Activated CD4-positive, CD25-positive, alpha-beta regulatory T cell treated with anti-CD3 and anti-CD28 coated beads, Interleukin-2, amount 50 U/mL, for 24 hours (primary cell): ENCODE measurements around the gene IL1A.

ENCODE experiments used
- ATAC-seq, 2 donors: fragments of 150-1000 bp; cut with Tn5 transposase; one replicate each; pipeline ENCODE4 v1.10.0; 2021; ENCODE audit warnings: mild to moderate bottlenecking in 1 of 2, moderate library complexity in 1 of 2

Gene IL1A

DNA sequence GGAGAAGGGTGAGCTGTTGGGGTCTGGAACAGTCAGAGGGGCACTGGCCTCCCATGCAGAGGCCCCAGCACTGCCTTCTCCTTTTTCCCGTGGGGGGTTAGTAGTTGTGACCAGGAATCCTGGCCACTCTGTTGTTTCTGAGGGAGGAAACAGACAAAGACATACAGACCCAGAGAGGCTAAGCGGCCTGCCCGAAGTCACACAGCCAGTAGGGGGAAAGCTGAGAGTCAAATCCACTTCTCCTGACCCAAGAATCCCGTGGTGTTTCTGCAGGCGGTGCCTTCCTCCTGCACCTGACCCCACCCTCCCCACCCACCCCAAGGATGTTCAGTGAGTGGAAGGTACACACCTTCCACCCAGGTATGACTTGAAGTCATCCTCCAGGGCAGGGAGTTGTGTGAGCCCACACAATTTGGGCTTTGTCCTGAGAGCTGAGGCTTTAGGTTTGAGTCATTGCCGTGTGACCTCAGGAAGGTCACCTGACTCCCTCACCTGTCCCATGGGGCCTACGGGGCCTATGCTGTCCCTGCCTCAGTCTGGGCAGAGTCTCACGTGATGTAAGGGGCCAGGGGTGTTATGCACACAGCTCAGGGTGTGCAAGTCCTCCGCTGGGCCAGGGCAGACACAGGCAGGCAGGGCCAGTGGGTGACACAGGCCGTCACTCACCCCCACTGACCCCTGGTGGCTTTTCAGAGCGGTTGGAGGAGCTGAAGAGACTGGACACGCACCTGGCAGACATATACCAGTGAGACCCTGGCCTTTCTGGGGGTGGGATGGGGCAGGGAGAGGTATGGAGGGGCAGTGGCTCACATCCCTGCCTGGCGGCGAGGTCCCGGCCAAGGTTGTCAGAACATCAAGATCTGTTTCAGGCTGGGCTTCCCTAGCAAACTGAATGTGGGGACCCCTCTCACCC, 58.5 kb downstream of the IL1A start:
- no peak for ATAC-seq

DNA sequence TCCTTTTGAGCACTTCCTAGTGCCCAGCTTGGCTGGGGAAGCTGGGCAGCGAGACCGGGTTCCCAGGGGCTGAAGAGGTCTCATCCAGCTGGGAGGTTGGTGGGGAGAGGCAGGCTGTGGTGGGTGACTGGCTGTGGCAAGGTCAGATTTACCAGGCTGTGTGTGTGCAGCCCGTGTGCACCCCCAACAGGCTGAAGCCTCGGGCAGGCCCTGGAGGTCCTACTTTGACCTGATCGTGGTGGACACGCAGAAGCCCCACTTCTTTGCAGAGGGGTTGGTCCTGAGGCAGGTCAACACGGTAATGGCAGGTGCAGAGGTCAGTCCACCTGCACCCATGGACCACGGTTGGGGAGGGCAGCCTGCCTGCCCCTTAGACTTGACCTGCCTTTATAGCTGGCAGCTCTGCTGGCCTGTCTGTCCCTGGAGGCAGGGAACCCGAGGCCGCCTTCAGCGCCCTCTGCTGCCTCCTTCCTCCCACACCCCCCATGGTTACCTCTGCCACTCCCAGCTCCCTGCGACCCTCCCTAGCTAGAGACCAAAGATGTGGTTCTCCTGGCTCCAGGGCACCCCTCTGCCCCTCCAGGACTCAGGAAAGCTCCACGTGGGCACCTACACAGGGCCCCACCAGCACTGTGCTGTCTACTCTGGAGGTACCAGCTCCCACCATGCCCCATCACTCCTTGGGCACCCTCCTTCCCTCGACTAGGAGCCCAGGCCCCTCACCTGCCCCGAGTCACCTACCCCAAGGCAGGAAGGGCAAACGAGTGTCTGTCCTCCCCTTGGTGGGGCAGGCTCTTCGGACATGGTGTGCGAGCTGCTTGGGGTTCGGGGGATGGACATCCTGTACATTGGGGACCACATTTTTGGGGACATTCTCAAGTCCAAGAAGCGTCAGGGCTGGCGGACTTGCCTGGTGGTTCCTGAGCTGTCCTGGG, 59.4 kb downstream of the IL1A start:
- no peak for ATAC-seq

DNA sequence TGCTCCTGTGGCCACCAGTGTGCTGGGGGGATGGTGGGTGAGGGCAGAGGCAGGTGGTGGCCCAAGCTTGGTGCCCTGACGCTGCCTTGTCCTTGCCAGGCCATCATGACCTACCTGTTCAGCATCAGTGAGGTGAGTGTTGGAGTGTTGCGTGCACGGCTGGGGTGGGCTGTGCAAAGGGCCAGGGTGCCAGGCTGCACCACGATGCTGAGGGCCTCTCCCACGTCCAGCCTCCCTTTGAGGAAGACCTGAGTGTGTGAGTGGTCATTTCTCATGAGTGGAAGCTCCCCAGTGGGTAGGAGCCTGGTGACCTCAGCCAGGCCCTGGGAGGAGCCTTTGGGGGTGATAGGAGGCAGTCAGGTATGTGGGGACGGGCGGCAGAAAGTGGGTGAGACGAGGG, 60.3 kb downstream of the IL1A start:
- ATAC-seq, result no peak
